ENCODE data around the gene APBA2.

GRCh38 chr15:29032751-29033150, 147.0 kb downstream of the APBA2 start:
- no peak for TF ChIP-seq CTCF (IDR thresholded peaks at IDR 0.05)
- no peak for TF ChIP-seq POLR2A (IDR thresholded peaks at IDR 0.05)
- no peak for TF ChIP-seq POLR2AphosphoS5 (IDR thresholded peaks at IDR 0.05)
